ENCODE data around the gene VILL.
A peak's percentile ranks its signal among the peaks of the same experiment; 100 is the strongest.
"Not testable (repeated sequence)": the region's sequence is repeated elsewhere in the genome, so short reads cannot be mapped to it uniquely, and the experiment has no call there.

Gene VILL

DNA sequence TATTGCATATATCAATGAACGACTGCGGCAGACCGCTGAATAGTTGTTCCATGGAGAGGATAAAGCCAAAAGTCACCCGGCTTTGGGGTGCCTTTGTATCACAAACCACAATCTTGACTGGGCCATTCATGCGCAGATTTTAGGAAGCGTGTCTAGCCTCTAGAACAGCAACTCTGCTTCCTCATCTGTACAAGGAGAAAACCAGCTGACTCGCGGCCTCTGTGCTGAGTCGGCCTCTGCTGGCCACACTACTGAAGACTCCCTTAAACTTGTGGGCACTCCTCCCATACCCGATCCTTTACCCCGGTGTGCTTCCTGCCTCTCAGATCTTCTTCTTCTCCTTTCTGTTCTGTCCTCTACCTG is 49.3 kb downstream of the VILL start:
- peak; percentile 43 for DNase-seq

DNA sequence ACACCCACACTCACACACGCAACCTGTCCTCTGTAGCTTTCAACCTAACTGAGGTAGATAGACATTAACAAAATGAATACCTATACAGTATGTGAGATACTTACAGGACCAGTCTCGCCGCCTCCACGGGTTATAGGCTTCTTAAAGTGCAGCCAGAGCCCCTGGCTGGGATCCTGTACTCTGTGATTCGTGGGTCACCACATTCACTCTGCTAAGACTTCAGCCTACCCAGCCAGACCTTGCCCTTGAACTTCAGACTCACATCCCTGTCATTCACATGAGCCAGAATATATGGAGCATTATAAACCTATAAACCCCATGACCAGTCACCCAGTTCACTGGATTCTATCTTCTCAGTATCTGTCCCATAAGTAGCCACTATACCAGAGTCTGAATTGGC is 49.8 kb downstream of the VILL start:
- no peak for DNase-seq

- DNase-seq: no peak
These were observed 52.9 kb downstream of the VILL start for GRCh38 chr3:38043486-38043885.

DNA sequence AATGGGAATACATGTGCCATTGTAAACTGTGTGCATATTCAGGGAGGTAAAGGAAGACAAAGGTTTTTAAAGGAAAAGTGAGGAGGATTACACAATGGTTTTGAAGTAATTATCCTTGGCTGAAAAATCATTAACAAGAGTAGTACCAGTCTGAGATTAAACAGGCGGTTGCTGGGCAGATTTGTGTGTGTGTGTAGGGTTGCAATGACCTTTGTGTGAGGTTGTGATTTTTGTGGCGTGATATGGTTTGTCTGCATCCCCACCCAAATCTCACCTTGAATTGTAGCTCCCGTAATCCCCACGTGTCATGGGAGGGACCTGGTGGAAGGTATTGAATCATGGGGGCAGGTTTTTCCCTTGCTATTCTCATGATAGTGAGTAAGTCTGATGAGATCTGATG is 55.4 kb downstream of the VILL start:
- no peak for DNase-seq

DNA sequence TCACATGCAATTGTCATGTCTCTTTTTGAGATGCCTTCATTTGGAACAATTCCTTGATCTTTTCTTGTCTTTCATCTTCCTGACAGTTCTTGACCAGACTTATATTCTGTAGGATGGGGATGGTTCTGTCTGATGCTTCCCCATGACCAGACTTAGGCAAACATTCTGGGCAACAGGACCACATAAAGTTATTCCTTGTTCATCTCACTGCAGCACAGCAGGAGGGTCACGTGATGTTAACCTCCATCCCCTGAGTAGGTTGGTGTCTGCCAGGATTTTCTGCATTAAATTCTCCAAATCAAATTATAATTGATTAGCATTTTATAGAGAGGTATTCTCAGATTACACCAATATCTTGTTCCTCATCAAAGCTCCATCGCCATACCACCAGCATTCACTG is 56.2 kb downstream of the VILL start:
- no peak for DNase-seq

GRCh38 chr3:38047896-38048295 is 57.3 kb downstream of the VILL start:
- no peak for DNase-seq

DNA sequence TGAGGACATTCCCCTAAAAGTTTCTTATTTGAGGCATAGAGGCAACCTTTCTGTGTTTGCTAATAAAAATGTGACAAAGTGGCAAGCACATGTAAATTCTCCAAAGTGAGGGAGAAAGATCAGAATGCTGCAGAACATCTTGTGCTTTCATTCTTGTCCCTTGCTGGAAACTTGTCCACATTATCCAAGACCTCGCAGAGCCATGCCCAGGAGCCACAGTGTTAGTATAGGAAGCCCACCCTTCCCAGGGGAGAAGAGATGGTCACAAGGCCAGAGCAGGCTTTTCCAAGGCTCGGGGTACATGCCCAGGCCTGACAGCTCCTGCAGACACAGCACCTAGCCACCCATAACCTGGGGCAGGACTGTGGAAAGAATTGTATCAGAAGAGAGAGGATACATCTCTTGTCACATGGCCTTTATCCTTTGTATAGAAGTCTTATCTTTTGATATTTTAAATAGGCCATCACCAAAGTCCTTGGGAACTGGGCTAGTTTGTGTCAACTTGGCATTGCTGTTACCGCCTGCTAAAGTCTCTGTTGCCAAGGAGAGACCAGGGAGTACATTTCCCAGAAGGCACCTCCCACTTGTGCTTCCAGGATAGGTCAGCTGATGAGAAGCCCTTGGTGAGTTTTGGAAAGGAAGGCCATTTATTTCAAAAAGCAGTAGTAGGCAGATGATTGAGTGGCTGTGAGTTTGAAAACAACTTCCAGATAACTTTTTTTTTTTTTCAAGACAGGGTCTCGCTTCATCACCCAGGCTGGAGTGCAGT is 59.0 kb downstream of the VILL start:
- DNase-seq: no peak

DNA sequence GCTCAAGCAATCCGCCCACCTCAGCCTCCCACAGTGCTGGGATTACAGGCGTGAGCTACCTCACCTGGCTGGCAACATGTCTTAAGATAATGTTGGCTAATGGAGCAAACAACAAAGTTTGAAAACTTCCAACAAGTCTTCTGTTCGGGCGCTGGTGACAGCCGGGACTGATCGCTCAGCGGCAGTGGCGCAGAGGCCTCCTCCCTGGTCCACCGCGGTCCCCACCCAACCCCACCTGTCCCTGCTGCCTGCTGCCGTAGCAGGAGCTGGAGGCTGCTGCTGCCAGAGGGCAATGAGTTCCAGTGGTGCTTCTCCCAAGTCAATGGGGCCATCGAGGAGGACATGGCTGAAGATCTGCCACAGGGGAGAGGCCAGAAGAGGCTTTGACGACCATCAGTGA is 60.5 kb downstream of the VILL start:
- DNase-seq: no peak

GRCh38 chr3:38053286-38053685 is 62.7 kb downstream of the VILL start:
- not testable (repeated sequence) for DNase-seq

GRCh38 chr3:38053813-38054498 is 63.4 kb downstream of the VILL start:
- not testable (repeated sequence) for DNase-seq

DNA sequence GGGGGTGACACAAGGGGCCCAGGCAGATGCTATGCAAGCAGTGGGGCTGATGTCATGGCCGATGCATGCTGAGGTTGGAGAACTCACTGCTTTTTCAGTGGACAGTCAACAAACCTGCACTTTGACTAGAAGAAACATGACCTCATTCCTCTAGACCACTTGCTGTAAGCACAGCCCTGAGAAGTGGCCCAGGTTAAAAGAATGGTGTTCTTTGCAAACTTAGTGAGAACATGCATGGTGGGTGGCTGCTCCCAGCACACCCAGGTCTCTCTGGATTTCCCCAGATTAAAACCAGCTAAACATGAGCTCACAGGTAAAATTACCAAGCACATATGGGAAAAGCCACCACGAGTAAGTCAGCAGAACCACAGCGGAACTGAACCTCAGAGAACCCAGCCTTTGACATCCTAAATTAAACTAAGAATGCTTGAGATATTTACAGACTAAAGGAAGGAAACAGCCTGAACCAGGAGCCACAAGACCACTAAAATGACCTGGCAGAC is 64.0 kb downstream of the VILL start:
- DNase-seq: no peak

Data from T-helper 9 cell (primary cell).